GM18868 (cell line): ENCODE data around the gene HSPD1.

Source experiments
- ATAC-seq: cut with Tn5 transposase; IDR thresholded peaks from one replicate; pipeline ENCODE4 v1.9.1; 2021; ENCODE audit warnings: mild to moderate bottlenecking, moderate library complexity; ENCODE audit not compliant: unreplicated experiment

HSPD1 gene

GRCh38 chr2:197499594-197500502 is at the start of gene HSPD1, which contains the start of gene HSPE1:
HSPD1 (minus strand) TSS chr2:197499840; CDS start chr2:197498848, 992 bp downstream.
HSPE1 (plus strand) TSS chr2:197500379; CDS start chr2:197500437, 58 bp downstream.
- peak; percentile 86 for ATAC-seq

GRCh38 chr2:197548582-197548981 is 48.9 kb upstream of the HSPD1 start:
- no peak for ATAC-seq

- ATAC-seq = no peak
Measured at GRCh38 chr2:197547163-197547900, 47.7 kb upstream of the HSPD1 start.

GRCh38 chr2:197543206-197543605 is 43.6 kb upstream of the HSPD1 start:
- ATAC-seq = no peak

- no peak for ATAC-seq
Measured at GRCh38 chr2:197539734-197540133, 40.1 kb upstream of the HSPD1 start.

GRCh38 chr2:197538412-197538811 is 38.8 kb upstream of the HSPD1 start:
- ATAC-seq = no peak

- no peak for ATAC-seq
Measured at GRCh38 chr2:197517150-197517549, 17.5 kb upstream of the HSPD1 start.

GRCh38 chr2:197516393-197516761 is 16.7 kb upstream of the HSPD1 start:
- ATAC-seq = peak; percentile 5

- peak; percentile 93 for ATAC-seq
Measured at GRCh38 chr2:197515739-197516392, 16.2 kb upstream of the HSPD1 start, which contains the start of gene MOB4. MOB4 (plus strand) TSS chr2:197516066; CDS start chr2:197516087, 21 bp downstream.

- no peak for ATAC-seq
Measured at GRCh38 chr2:197515315-197515738, 15.7 kb upstream of the HSPD1 start.

GRCh38 chr2:197514754-197515153 is 15.1 kb upstream of the HSPD1 start:
- ATAC-seq = no peak

- no peak for ATAC-seq
Measured at GRCh38 chr2:197513915-197514314, 14.3 kb upstream of the HSPD1 start.

- no peak for ATAC-seq
Measured at GRCh38 chr2:197506658-197507057, 7.0 kb upstream of the HSPD1 start.

GRCh38 chr2:197504512-197504911 is 4.9 kb upstream of the HSPD1 start:
- ATAC-seq = no peak

GRCh38 chr2:197504000-197504399 is 4.4 kb upstream of the HSPD1 start:
- no peak for ATAC-seq

GRCh38 chr2:197502685-197503084 is 3.0 kb upstream of the HSPD1 start:
- no peak for ATAC-seq

GRCh38 chr2:197502201-197502600 is 2.6 kb upstream of the HSPD1 start:
- no peak for ATAC-seq

- peak; percentile 7 for ATAC-seq
Measured at GRCh38 chr2:197500503-197501131, 977 bp upstream of the HSPD1 start.

- ATAC-seq = peak; percentile 0
Measured at GRCh38 chr2:197498937-197499593, 575 bp downstream of the HSPD1 start.

- no peak for ATAC-seq
Measured at GRCh38 chr2:197498235-197498936, 1.3 kb downstream of the HSPD1 start.
